Measurements from ENCODE around the gene NBPF3.

GRCh38 chr1:21517660-21518480 is 77.9 kb downstream of the NBPF3 start:
- TF ChIP-seq CTCF (IDR thresholded peaks at IDR 0.05), result no peak
- no peak for TF ChIP-seq EP300 (IDR thresholded peaks at IDR 0.05)
- no peak for TF ChIP-seq POLR2A (IDR thresholded peaks at IDR 0.05)
- TF ChIP-seq POLR2AphosphoS5 (IDR thresholded peaks at IDR 0.05), result no peak

Data from gastroesophageal sphincter (tissue), 3 donors.